ENCODE results near the gene ZNF638.

ZNF638 gene

GRCh38 chr2:71478806-71479205 is 147.2 kb downstream of the ZNF638 start:
- no peak for ATAC-seq
- TF ChIP-seq PATZ1 (CRISPR knock-in tag; IDR thresholded peaks at IDR 0.05; ENCODE audit: borderline replicate concordance) = no peak
- no peak for TF ChIP-seq ZFP30 (CRISPR knock-in tag; IDR thresholded peaks at IDR 0.05)
- TF ChIP-seq GLIS3 (CRISPR knock-in tag; IDR thresholded peaks at IDR 0.05) = no peak
- no peak for TF ChIP-seq POU6F1 (CRISPR knock-in tag; IDR thresholded peaks at IDR 0.05; ENCODE audit: borderline replicate concordance, low read depth)
- TF ChIP-seq OSR1 (CRISPR knock-in tag; IDR thresholded peaks at IDR 0.05) = no peak
- TF ChIP-seq PPARA (CRISPR knock-in tag; IDR thresholded peaks at IDR 0.05; ENCODE audit: borderline replicate concordance) = no peak
- no peak for TF ChIP-seq ZFP3 (CRISPR knock-in tag; IDR thresholded peaks at IDR 0.05)
- no peak for TF ChIP-seq TSHZ2 (CRISPR knock-in tag; IDR thresholded peaks at IDR 0.05)

- TF ChIP-seq ZFP30 (CRISPR knock-in tag; IDR thresholded peaks at IDR 0.05) (no peak), CREB5 (CRISPR knock-in tag; IDR thresholded peaks at IDR 0.05; ENCODE audit: low read depth) (no peak), OSR1 (CRISPR knock-in tag; IDR thresholded peaks at IDR 0.05) (no peak), ZNF565 (CRISPR knock-in tag; conservative IDR thresholded peaks at IDR 0.05; ENCODE audit: low read depth) (no peak), ESRRG (CRISPR knock-in tag; IDR thresholded peaks at IDR 0.05) (no peak), TOX (CRISPR knock-in tag; IDR thresholded peaks at IDR 0.05; ENCODE audit: borderline replicate concordance) (no peak), ZNF8 (CRISPR knock-in tag; IDR thresholded peaks at IDR 0.05) (no peak), ZC3H10 (CRISPR knock-in tag; IDR thresholded peaks at IDR 0.05) (no peak), CSDC2 (CRISPR knock-in tag; IDR thresholded peaks at IDR 0.05) (no peak), TSHZ2 (CRISPR knock-in tag; IDR thresholded peaks at IDR 0.05) (no peak), ARNTL (CRISPR knock-in tag; IDR thresholded peaks at IDR 0.05; ENCODE audit: borderline replicate concordance, low read depth) (no peak), POU6F1 (CRISPR knock-in tag; IDR thresholded peaks at IDR 0.05; ENCODE audit: borderline replicate concordance, low read depth) (no peak), ISL1 (CRISPR knock-in tag; IDR thresholded peaks at IDR 0.05) (no peak), PATZ1 (CRISPR knock-in tag; IDR thresholded peaks at IDR 0.05; ENCODE audit: borderline replicate concordance) (no peak), GLIS3 (CRISPR knock-in tag; IDR thresholded peaks at IDR 0.05) (no peak), RARB (CRISPR knock-in tag; IDR thresholded peaks at IDR 0.05) (no peak), ZFP3 (CRISPR knock-in tag; IDR thresholded peaks at IDR 0.05) (no peak), SNAI2 (CRISPR knock-in tag; IDR thresholded peaks at IDR 0.05) (no peak), CSRNP3 (CRISPR knock-in tag; IDR thresholded peaks at IDR 0.05) (no peak), TCF4 (CRISPR knock-in tag; IDR thresholded peaks at IDR 0.05; ENCODE audit: borderline replicate concordance) (no peak)
- no peak for ATAC-seq
These were observed 147.7 kb downstream of the ZNF638 start for GRCh38 chr2:71479261-71479660.
